Measurements from ENCODE around the gene SMARCD1.

GRCh38 chr12:50078281-50078680 lies 6.9 kb upstream of the SMARCD1 start:
- TF ChIP-seq EZH2 (IDR thresholded peaks at IDR 0.05; ENCODE audit: borderline replicate concordance, low read depth, low read length): no peak
- TF ChIP-seq, protein P1, sequence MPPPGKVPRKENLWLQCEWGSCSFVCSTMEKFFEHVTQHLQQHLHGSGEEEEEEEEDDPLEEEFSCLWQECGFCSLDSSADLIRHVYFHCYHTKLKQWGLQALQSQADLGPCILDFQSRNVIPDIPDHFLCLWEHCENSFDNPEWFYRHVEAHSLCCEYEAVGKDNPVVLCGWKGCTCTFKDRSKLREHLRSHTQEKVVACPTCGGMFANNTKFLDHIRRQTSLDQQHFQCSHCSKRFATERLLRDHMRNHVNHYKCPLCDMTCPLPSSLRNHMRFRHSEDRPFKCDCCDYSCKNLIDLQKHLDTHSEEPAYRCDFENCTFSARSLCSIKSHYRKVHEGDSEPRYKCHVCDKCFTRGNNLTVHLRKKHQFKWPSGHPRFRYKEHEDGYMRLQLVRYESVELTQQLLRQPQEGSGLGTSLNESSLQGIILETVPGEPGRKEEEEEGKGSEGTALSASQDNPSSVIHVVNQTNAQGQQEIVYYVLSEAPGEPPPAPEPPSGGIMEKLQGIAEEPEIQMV (tag; conservative IDR thresholded peaks at IDR 0.05; ENCODE audit: low read depth): no peak
- TF ChIP-seq, protein P2, sequence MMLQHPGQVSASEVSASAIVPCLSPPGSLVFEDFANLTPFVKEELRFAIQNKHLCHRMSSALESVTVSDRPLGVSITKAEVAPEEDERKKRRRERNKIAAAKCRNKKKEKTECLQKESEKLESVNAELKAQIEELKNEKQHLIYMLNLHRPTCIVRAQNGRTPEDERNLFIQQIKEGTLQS (IDR thresholded peaks at IDR 0.05): no peak
- TF ChIP-seq, protein P2 (CRISPR knock-in tag; conservative IDR thresholded peaks at IDR 0.05): no peak
- no peak for TF ChIP-seq ZNF224 (CRISPR knock-in tag; IDR thresholded peaks at IDR 0.05)
- TF ChIP-seq, protein P3, sequence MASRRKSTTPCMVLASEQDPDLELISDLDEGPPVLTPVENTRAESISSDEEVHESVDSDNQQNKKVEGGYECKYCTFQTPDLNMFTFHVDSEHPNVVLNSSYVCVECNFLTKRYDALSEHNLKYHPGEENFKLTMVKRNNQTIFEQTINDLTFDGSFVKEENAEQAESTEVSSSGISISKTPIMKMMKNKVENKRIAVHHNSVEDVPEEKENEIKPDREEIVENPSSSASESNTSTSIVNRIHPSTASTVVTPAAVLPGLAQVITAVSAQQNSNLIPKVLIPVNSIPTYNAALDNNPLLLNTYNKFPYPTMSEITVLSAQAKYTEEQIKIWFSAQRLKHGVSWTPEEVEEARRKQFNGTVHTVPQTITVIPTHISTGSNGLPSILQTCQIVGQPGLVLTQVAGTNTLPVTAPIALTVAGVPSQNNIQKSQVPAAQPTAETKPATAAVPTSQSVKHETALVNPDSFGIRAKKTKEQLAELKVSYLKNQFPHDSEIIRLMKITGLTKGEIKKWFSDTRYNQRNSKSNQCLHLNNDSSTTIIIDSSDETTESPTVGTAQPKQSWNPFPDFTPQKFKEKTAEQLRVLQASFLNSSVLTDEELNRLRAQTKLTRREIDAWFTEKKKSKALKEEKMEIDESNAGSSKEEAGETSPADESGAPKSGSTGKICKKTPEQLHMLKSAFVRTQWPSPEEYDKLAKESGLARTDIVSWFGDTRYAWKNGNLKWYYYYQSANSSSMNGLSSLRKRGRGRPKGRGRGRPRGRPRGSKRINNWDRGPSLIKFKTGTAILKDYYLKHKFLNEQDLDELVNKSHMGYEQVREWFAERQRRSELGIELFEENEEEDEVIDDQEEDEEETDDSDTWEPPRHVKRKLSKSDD (conservative IDR thresholded peaks at IDR 0.05; ENCODE audit: low read length): no peak
- no peak for TF ChIP-seq CTCF (IDR thresholded peaks at IDR 0.05 in 2 of 3, conservative IDR thresholded peaks at IDR 0.05 in 1 of 3; ENCODE audit: insufficient read depth in 2 of 3, low read depth in 1 of 3, low read length in 3 of 3)
- TF ChIP-seq EP300 (IDR thresholded peaks at IDR 0.05; ENCODE audit: low read length): no peak
- TF ChIP-seq SAP30 (IDR thresholded peaks at IDR 0.05; ENCODE audit: borderline replicate concordance, insufficient read depth, low read depth, low read length, poor library complexity, severe bottlenecking): no peak
- no peak for TF ChIP-seq CREB1 (IDR thresholded peaks at IDR 0.05)
- no peak for TF ChIP-seq CREB1 (CRISPR knock-in tag; IDR thresholded peaks at IDR 0.05)

All from K562 (cell line).